Hepatocyte (in vitro differentiated cells): ENCODE measurements around the gene PARD3B. TPM values are rescaled to one million over a fixed set of nuclear protein-coding genes. Genes with fewer than 3 reads are reported as not detected.

Experiments
- DNase-seq: peaks from one replicate; pipeline ENCODE4 v3.0.0-alpha.2; 2016; ENCODE audit warnings: low spot score
- H2AFZ ChIP-seq: fragments of 200-600 bp; sonication (generic); 2 replicates; pipeline ENCODE4 v1.6.0; 2016; ENCODE audit warnings: antibody characterized with exemption, mild to moderate bottlenecking
- H3K27ac ChIP-seq: fragments of 200-600 bp; sonication (generic); 2 replicates; pipeline ENCODE4 v1.5.1; 2016; ENCODE audit warnings: mild to moderate bottlenecking
- H3K27me3 ChIP-seq: fragments of 200-600 bp; sonication (generic); 2 replicates; pipeline ENCODE4 v1.6.1; 2016
- H3K36me3 ChIP-seq: fragments of 200-600 bp; sonication (generic); replicated peaks from 2 replicates; pipeline ENCODE4 v1.5.1; 2016; ENCODE audit warnings: low read depth; ENCODE audit not compliant: insufficient read depth
- H3K4me1 ChIP-seq: fragments of 200-600 bp; sonication (generic); 2 replicates; pipeline ENCODE4 v1.5.1; 2016; ENCODE audit warnings: mild to moderate bottlenecking, moderate library complexity; ENCODE audit not compliant: insufficient read depth
- H3K4me2 ChIP-seq: fragments of 200-600 bp; sonication (generic); 2 replicates; pipeline ENCODE4 v1.6.0; 2016
- H3K4me3 ChIP-seq: fragments of 200-600 bp; sonication (generic); 2 replicates; pipeline ENCODE4 v1.5.1; 2016; ENCODE audit warnings: mild to moderate bottlenecking
- H3K79me2 ChIP-seq: fragments of 200-600 bp; sonication (generic); 2 replicates; pipeline ENCODE4 v1.6.0; 2017; ENCODE audit warnings: mild to moderate bottlenecking
- H3K9me2 ChIP-seq: fragments of 200-600 bp; sonication (generic); replicated peaks from 2 replicates; pipeline ENCODE4 v1.6.0; 2017; ENCODE audit warnings: mild to moderate bottlenecking; ENCODE audit not compliant: insufficient read depth
- H3K9me3 ChIP-seq: fragments of 200-600 bp; sonication (generic); 2 replicates; pipeline ENCODE4 v1.5.1; 2016; ENCODE audit warnings: low read depth, mild to moderate bottlenecking
- H4K20me1 ChIP-seq: fragments of 200-600 bp; sonication (generic); 2 replicates; pipeline ENCODE4 v1.6.0; 2016; ENCODE audit warnings: mild to moderate bottlenecking; ENCODE audit not compliant: insufficient read depth, poor library complexity, severe bottlenecking
- EZH2 ChIP-seq: fragments of 200-600 bp; sonication (generic); IDR thresholded peaks from 2 replicates; pipeline ENCODE4 v1.6.1; 2016; ENCODE audit warnings: antibody characterized with exemption, mild to moderate bottlenecking, borderline replicate concordance
- EZH2phosphoT487 ChIP-seq: fragments of 200-600 bp; sonication (generic); IDR thresholded peaks from one replicate; pipeline ENCODE4 v1.6.1; 2018; ENCODE audit warnings: antibody characterized with exemption, mild to moderate bottlenecking, low read depth, moderate library complexity; ENCODE audit not compliant: unreplicated experiment, severe bottlenecking
- WGBS: methylation state at CpG from one replicate; pipeline ENCODE4 v1.1.6; 2016; ENCODE audit warnings: low lambda C conversion rate; ENCODE audit errors: missing lambda C conversion rate; 5-methylcytosine and 5-hydroxymethylcytosine counted together
- polyA plus RNA-seq: library from polyadenylated mRNA; unstranded; fragments of >200 nt; fragmentation: Nextera tagmentation; extraction: Ambion mirVana; gene quantifications from 2 replicates; pipeline ENCODE4 v1.2.1, GENCODE V29; 2016
- total RNA-seq: library from RNA; depleted of rRNA; stranded (reverse); fragments of >200 nt; gene quantifications from 2 replicates; pipeline ENCODE4 v1.2.3, GENCODE V29; 2014
- TF ChIP-seq, protein P1 (sequence below): fragments of 200-600 bp; sonication (generic); IDR thresholded peaks from 2 replicates; pipeline ENCODE4 v1.5.1; 2016; ENCODE audit warnings: antibody characterized with exemption, mild to moderate bottlenecking; ENCODE audit not compliant: poor library complexity

The PARD3B gene
- total and polyA plus RNA-seq, 2 experiments from 2014 or later = 11.5 to 21.7 TPM

DNA sequence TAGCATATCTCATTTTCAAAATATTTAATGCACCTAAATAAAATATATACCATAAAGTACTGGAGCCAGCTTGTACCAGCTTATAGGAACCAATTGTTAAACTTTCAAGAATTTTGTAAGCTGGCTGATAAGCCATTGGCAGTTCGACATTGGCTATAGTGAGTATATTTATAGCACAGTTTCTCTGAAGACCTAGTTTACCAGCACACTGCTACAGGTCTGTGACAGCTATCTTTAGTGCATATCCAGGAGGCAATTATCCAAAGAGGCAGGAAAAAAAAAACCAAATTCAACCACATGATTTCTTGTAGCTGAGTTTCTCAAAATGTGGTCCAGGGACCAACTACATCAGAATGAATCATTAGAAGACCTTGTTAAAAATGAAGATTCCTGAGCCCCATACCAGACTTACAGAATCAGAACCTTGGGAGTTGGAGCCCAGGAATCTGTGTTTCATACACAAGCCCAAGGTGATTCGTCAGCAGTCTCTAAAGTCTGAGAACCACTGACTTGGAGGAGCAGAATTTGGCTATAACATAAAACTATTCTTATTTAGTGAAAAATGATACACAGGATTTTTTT lies 858.1 kb downstream of the PARD3B start:
- Histone ChIP-seq H4K20me1 (no peaks in the 10 kb centered on the region), H2AFZ (no peak overlapping the region), H3K4me2 (no peak overlapping the region), H3K36me3 (no peaks in the 10 kb centered on the region), H3K79me2 (no peaks in the 10 kb centered on the region), H3K27ac (no peak overlapping the region), H3K4me1 (no peaks in the 10 kb centered on the region), H3K4me3 (no peak overlapping the region), H3K27me3 (no peaks in the 10 kb centered on the region), H3K9me2 (no peaks in the 10 kb centered on the region), H3K9me3 (no peaks in the 10 kb centered on the region)
- no peak for TF ChIP-seq EZH2
- no peak for TF ChIP-seq EZH2phosphoT487
- TF ChIP-seq, protein P1, sequence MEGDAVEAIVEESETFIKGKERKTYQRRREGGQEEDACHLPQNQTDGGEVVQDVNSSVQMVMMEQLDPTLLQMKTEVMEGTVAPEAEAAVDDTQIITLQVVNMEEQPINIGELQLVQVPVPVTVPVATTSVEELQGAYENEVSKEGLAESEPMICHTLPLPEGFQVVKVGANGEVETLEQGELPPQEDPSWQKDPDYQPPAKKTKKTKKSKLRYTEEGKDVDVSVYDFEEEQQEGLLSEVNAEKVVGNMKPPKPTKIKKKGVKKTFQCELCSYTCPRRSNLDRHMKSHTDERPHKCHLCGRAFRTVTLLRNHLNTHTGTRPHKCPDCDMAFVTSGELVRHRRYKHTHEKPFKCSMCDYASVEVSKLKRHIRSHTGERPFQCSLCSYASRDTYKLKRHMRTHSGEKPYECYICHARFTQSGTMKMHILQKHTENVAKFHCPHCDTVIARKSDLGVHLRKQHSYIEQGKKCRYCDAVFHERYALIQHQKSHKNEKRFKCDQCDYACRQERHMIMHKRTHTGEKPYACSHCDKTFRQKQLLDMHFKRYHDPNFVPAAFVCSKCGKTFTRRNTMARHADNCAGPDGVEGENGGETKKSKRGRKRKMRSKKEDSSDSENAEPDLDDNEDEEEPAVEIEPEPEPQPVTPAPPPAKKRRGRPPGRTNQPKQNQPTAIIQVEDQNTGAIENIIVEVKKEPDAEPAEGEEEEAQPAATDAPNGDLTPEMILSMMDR = no peak
- DNase-seq = no peak
- WGBS = 96% methylated on average over 2 of the region's 2 CpGs

DNA sequence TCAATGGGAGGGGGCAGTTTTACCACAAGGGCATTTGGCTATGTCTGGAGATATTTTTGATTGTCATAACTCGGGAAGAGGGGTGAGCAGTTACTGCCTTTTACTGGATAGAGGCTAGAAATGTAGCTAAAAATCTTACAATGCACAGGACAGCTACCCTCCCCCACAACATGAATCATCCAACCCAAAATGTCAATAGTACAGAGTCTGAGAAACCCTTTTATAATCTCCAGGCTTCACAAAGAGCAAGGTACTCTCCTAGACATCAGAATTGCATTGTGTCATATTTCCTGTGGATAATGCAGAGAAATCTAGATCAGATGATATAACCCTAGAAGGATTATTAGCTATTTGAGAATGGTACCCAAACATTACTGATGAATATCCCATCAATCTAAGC lies 859.9 kb downstream of the PARD3B start:
- Histone ChIP-seq H3K4me3 (no peak overlapping the region), H3K9me3 (no peaks in the 10 kb centered on the region), H3K27me3 (no peaks in the 10 kb centered on the region), H3K4me2 (no peak overlapping the region), H3K27ac (no peak overlapping the region), H3K36me3 (no peaks in the 10 kb centered on the region), H3K9me2 (no peaks in the 10 kb centered on the region), H4K20me1 (no peaks in the 10 kb centered on the region), H2AFZ (no peak overlapping the region), H3K79me2 (no peaks in the 10 kb centered on the region), H3K4me1 (no peaks in the 10 kb centered on the region)
- DNase-seq = no peak
- 95% methylated on average over 1 of the region's 1 CpG for WGBS
- no peak for TF ChIP-seq EZH2phosphoT487
- no peak for TF ChIP-seq EZH2
- TF ChIP-seq, protein P1 = no peak

DNA sequence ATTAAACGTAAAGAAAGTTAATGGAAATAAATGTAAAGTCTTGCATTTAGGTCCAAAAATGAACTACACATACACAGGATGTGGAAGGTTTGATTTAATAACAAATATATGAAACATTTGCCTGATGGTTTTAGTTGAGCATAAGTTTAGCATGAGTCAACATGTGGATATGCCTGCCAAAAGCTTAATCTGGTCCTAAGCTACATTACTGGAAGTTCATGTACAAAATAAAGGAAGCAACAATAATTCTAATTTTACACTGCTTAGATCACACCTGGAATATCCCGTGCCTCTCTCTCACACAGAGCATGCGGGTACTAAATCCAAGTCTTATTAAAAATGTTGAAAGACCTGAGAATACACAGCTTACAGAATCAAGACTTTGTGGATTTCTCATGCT lies 860.5 kb downstream of the PARD3B start:
- no peaks in the 10 kb centered on the region for H3K4me1 ChIP-seq
- H2AFZ ChIP-seq = no peak overlapping the region
- H3K9me2 ChIP-seq = no peaks in the 10 kb centered on the region
- TF ChIP-seq, protein P1 = no peak
- no peaks in the 10 kb centered on the region for H3K36me3 ChIP-seq
- H3K4me2 ChIP-seq = no peak overlapping the region
- peak; percentile 5 for DNase-seq
- H4K20me1 ChIP-seq = no peaks in the 10 kb centered on the region
- H3K4me3 ChIP-seq = no peak overlapping the region
- H3K9me3 ChIP-seq = no peaks in the 10 kb centered on the region
- no peak overlapping the region for H3K27ac ChIP-seq
- 81% methylated on average over 3 of the region's 3 CpGs for WGBS
- H3K27me3 ChIP-seq = no peaks in the 10 kb centered on the region
- H3K79me2 ChIP-seq = no peaks in the 10 kb centered on the region

DNA sequence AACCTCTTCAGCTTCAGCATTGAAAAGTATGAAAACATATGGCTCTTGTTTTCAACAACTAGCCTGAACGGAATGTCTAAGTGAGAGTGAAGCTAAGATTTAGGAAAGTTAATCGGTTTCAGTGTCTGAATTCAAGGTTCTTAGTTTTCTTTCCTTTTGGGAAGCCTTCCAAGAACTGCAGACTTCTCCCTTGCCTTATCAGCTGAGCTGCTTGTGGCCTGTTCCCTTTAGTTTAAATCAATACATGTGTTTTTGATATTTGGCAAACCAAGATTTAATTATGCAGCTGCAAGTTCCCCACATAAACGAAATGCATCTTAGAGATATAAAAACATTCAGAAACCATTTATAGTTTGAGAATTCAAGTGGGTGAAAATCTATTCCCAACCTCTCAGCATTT lies 862.7 kb downstream of the PARD3B start:
- 54% methylated on average over 3 of the region's 3 CpGs for WGBS
- Histone ChIP-seq H3K27ac (peak overlapping the region; percentile 6), H3K36me3 (no peaks in the 10 kb centered on the region), H2AFZ (no peak overlapping the region), H3K27me3 (no peaks in the 10 kb centered on the region), H3K9me2 (no peaks in the 10 kb centered on the region), H3K4me3 (no peak overlapping the region), H3K4me2 (no peak overlapping the region), H3K79me2 (no peaks in the 10 kb centered on the region), H3K9me3 (no peaks in the 10 kb centered on the region), H4K20me1 (no peaks in the 10 kb centered on the region), H3K4me1 (no peaks in the 10 kb centered on the region)
- TF ChIP-seq, protein P1 = no peak
- TF ChIP-seq EZH2phosphoT487 (no peak), EZH2 (no peak)
- no peak for DNase-seq
